ENCODE results near the gene TDRD7.
A peak's percentile ranks its signal among the peaks of the same experiment; 100 is the strongest.

The TDRD7 gene

GRCh38 chr9:97518909-97519307 is 107.0 kb downstream of the TDRD7 start:
- no peak for FAIRE-seq
- DNase-seq (ENCODE audit: insufficient read length, low spot score), result peak; percentile 81

GRCh38 chr9:97519441-97519970 is 107.6 kb downstream of the TDRD7 start:
- FAIRE-seq (no peak), DNase-seq (ENCODE audit: insufficient read length, low spot score) (no peak)

GRCh38 chr9:97521576-97522333 is 109.9 kb downstream of the TDRD7 start:
- no peak for DNase-seq (ENCODE audit: insufficient read length, low spot score)
- FAIRE-seq, result no peak

- DNase-seq (ENCODE audit: insufficient read length, low spot score) (no peak), FAIRE-seq (no peak)
Measured at GRCh38 chr9:97524424-97524823, 112.5 kb downstream of the TDRD7 start.

DNA sequence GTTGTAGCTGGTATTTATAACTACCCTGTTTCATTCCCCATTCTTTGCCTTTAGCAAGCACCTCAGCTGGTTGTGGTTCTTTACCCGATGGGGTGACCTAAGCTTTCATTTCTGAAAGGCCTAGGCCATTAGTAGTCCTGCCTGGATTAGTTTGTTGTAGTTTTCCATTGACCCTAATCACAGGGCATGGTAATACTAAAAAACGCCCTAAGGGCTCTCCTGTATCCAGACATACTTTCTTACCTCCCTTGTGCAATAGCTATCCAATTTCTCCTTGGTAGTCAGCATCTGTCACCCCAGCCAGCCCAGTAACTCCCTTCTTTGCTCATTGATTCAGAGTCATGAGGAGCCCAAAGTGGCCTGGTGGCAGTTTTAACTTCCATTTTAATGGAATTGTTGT is 113.6 kb downstream of the TDRD7 start:
- peak; percentile 45 for DNase-seq (ENCODE audit: insufficient read length, low spot score)
- no peak for FAIRE-seq

DNA sequence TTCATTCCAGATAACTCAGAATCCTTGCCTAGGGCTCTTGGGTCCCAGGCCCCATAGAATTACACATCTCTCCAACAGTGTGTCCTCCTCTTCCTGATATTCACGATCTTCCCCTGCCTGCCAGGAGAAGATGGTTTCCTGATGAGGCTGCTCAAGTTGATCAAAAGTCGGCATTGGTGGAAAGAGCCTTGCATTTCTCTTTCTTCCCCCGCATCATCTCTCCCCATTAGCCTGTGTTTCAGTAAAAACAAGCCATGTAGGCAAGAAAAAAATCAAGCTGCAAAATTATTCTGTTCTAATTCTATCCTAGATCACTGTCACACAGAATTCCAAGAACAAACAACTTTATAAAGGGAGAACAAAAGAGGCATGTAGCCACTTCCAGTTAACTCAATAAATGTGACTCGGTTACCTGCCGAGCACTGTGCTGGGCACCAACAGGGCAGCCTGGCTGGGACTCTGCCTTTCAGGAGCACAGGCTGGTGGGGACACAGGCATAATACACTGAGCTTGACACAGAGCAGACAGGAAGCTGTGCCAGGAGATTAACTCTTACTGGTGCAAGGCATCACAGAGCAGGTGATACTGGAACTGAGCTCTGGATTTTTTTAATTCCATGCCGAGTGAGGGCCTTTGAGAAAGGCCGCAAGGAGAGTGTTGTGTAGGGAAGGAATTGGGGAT is 115.1 kb downstream of the TDRD7 start:
- FAIRE-seq, result no peak
- DNase-seq (ENCODE audit: insufficient read length, low spot score), result no peak

GRCh38 chr9:97527626-97528528 is 116.0 kb downstream of the TDRD7 start:
- FAIRE-seq (no peak), DNase-seq (ENCODE audit: insufficient read length, low spot score) (no peak)

- FAIRE-seq (no peak), DNase-seq (ENCODE audit: insufficient read length, low spot score) (no peak)
Measured at GRCh38 chr9:97528529-97529230, 116.8 kb downstream of the TDRD7 start.

DNA sequence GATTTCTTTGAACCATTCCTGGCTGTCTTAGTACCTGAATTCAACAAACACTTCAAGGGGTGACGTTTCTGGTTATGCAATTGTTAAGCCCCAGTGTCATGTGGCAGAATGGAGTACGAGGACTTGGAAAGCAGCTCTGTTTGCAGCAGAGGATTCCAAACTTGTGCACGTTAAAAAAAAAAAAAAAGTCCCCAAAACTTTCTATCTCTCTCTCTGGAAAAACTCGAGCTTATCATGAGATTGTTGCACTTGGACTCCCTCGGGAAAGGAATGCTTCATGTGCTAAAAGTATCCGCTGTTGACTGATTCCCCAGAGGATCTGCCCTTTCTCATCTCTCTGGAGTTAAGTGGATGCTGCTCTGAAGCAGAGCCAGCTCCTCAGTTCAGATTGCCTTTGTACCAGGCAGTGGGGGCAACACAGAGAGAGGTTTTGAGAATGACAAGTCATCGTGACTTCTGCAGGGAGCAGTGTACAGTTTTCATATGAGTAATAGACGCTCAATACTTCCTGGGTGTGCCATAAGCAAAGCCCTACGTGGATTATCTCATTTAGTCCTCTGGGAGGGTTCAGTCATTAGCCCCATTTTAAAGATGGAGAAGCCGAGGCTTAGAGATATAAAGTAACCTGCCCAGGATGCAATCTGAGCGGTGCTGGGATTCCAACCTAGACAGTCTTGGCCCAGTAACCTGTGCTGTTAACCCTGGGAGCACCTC is 117.6 kb downstream of the TDRD7 start:
- FAIRE-seq, result no peak
- DNase-seq (ENCODE audit: insufficient read length, low spot score), result no peak

DNA sequence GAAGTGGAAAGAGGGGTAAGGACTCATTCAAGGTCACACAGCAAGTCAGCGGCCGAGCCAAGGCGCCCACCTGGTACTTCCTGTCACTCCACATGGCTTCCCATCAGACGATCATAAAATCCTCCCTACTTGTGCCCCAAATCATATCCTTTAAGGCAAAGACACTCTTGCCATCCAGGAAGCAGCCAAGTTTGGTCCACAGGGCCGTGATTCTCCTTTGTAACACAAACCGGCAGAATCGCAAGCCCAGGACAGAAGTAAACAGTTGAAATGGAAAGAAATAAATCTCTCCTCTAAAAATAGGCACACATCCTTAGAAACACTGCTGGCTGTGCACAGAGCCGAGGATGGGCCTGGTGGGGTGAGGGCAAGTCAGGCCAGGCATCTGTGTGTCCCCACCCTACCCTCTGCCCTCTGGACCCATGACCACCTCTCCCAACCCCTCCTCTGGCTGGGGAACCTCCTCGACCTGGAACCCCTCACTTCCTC is 120.0 kb downstream of the TDRD7 start:
- no peak for FAIRE-seq
- no peak for DNase-seq (ENCODE audit: insufficient read length, low spot score)

- FAIRE-seq (no peak), DNase-seq (ENCODE audit: insufficient read length, low spot score) (no peak)
Measured at GRCh38 chr9:97534185-97534584, 122.3 kb downstream of the TDRD7 start.

DNA sequence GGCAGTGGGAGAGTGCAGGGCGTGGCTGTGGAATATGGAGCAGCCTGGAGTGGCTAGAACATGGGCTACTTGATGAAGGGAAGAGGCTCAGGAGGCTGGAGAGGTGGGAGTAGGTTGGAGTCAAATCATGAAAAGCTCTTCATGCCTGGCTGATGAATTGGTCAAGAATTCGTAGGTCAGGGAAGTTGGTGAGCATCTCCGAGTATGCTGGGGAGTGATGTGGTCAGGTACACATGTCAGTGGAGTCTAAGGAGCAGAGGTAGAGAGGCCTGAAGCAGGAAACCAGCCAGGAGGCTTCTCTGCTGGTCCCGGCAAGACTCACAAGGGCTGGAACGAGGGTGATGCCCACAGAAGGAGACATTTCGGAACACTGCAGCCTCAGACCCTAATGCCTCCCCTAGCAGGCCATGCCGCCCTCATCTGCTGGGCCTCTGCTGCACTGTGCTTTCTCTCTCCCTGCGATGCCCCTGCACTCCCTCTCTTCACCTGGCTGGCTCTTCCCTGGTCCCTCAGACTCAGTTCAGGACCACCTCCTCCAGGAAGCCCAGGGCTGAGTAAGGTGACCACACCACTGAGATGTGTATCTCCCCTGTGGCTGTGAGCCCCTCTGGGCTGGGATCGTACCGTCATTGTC is 123.2 kb downstream of the TDRD7 start:
- no peak for DNase-seq (ENCODE audit: insufficient read length, low spot score)
- no peak for FAIRE-seq

GRCh38 chr9:97535771-97536170 is 123.9 kb downstream of the TDRD7 start:
- no peak for FAIRE-seq
- no peak for DNase-seq (ENCODE audit: insufficient read length, low spot score)

GRCh38 chr9:97536480-97536879 is 124.6 kb downstream of the TDRD7 start:
- DNase-seq (ENCODE audit: insufficient read length, low spot score) (no peak), FAIRE-seq (no peak)

- DNase-seq (ENCODE audit: insufficient read length, low spot score) (no peak), FAIRE-seq (no peak)
Measured at GRCh38 chr9:97543561-97543960, 131.7 kb downstream of the TDRD7 start.

DNA sequence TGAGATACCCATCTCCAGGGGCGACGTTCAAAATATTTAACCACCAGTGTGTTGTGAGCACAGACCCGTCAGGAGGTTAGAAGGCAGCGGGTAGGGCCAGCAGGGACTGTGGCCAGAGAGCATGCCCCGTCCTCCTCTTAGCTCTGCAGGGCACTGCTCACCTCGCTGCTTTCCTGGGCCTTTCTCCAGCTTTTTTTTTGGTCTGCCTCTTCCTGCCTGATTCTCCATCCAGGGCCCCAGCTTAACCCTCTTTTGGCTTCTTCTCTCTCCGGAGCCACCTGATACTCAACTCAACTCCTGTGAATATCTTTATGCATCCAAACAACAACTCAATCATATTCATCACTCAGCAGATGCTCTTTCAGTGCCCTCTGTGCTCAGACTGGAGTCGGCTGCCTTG is 133.6 kb downstream of the TDRD7 start:
- DNase-seq (ENCODE audit: insufficient read length, low spot score) (no peak), FAIRE-seq (no peak)

Measured in HTR-8/SVneo (cell line).